HepG2 (cell line): ENCODE data around the gene IFT122. TPM values are rescaled to one million over a fixed set of nuclear protein-coding genes. Genes with fewer than 3 reads are reported as not detected.

ENCODE experiments used
- ATAC-seq: fragments of 200-7000 bp; cut with Tn5 transposase; 3 replicates; pipeline ENCODE4 v1.9.1; 2020; ENCODE audit warnings: mild to moderate bottlenecking, moderate library complexity
- BruUV-seq: library from RNA; stranded (reverse); fragments of 400-500 nt; replicated peaks from 2 replicates; lab custom pipeline; 2021; lab: Mats Ljungman, UMichigan
- CTCF ChIA-PET: fragments of 300-600 bp; formaldehyde crosslinking; extraction: SDS; loops from one replicate; lab custom pipeline; 2021; ENCODE audit warnings: low total read pairs, inconsistent platforms, low intra/inter-chr PET ratio; lab: Yijun Ruan, JAX
- POLR2A ChIA-PET: fragments of 350-600 bp; sonication (Branson Sonifier 250); formaldehyde crosslinking; loops from one replicate; lab custom pipeline; 2020; ENCODE audit warnings: antibody characterized with exemption, inconsistent platforms; lab: Yijun Ruan, JAX
- DNase-seq: peaks from one replicate; pipeline ENCODE4 v3.0.0-alpha.2; 2015; ENCODE audit warnings: low spot score
- FAIRE-seq: peaks from 3 replicates; lab custom pipeline; 2011; peaks lifted over from hg19 to GRCh38; lab: Jason Lieb, UNC
- H2AFZ ChIP-seq: one replicate; pipeline ENCODE4 v1.6.1; 2011; ENCODE audit warnings: low read length, inconsistent platforms
- H3K27ac ChIP-seq: fragments of 300-600 bp; 3 replicates; pipeline ENCODE4 v1.8.0; 2011; ENCODE audit warnings: mixed run types, mild to moderate bottlenecking, mixed read lengths, low read length, inconsistent platforms; ENCODE audit not compliant: insufficient read depth; ENCODE audit errors: extremely low read length
- H3K27me3 ChIP-seq, 2 experiments: fragments of 200-600 bp in 1 of 2; 2 replicates in 1 of 2; 3 replicates in 1 of 2; pipeline versions ENCODE4 v1.6.0 to v1.8.0; 2011; ENCODE audit warnings: low read length in 2 of 2, mild to moderate bottlenecking in 2 of 2, moderate library complexity in 2 of 2, inconsistent platforms in 1 of 2; ENCODE audit not compliant: insufficient read depth in 2 of 2, control insufficient read depth in 1 of 2
- H3K36me3 ChIP-seq, 2 experiments: fragments of 200-600 bp in 1 of 2; replicated peaks in 1 of 2; 2 replicates in 1 of 2; 3 replicates in 1 of 2; pipeline versions ENCODE4 v1.5.1 to v1.8.0; 2011; ENCODE audit warnings: low read length in 2 of 2, inconsistent platforms in 1 of 2; ENCODE audit not compliant: insufficient read depth in 2 of 2, control insufficient read depth in 1 of 2
- H3K4me1 ChIP-seq: 2 replicates; pipeline ENCODE4 v1.5.1; 2012; ENCODE audit warnings: low read length, inconsistent platforms; ENCODE audit not compliant: insufficient read depth
- H3K4me2 ChIP-seq: 2 replicates; pipeline ENCODE4 v1.6.0; 2011; ENCODE audit warnings: low read depth, low read length, inconsistent platforms
- H3K4me3 ChIP-seq, 3 experiments: fragments of 200-600 bp in 1 of 3; sonication (generic), shearing (Covaris generic) in 1 of 3; replicated peaks in 1 of 3; 2 replicates each; pipeline ENCODE4 v1.5.1; 2011 to 2016; ENCODE audit warnings: low read length in 3 of 3, inconsistent platforms in 2 of 3, low read depth in 2 of 3, mild to moderate bottlenecking in 2 of 3, control low read depth in 1 of 3, mixed read lengths in 1 of 3; ENCODE audit not compliant: insufficient read depth in 1 of 3
- H3K79me2 ChIP-seq: one replicate; pipeline ENCODE4 v1.6.1; 2011; ENCODE audit warnings: low read length, inconsistent platforms; ENCODE audit not compliant: insufficient read depth
- H3K9ac ChIP-seq: 2 replicates; pipeline ENCODE4 v1.6.0; 2011; ENCODE audit warnings: mild to moderate bottlenecking, low read depth, low read length, inconsistent platforms; ENCODE audit not compliant: insufficient read depth
- H3K9me3 ChIP-seq: 2 replicates; pipeline ENCODE4 v1.5.1; 2012; ENCODE audit warnings: mild to moderate bottlenecking, low read length
- H4K20me1 ChIP-seq: 2 replicates; pipeline ENCODE4 v1.6.0; 2011; ENCODE audit warnings: inconsistent platforms, mild to moderate bottlenecking, low read length, moderate library complexity; ENCODE audit not compliant: insufficient read depth
- ELF1 ChIP-seq: sonication (generic); formaldehyde crosslinking; IDR thresholded peaks from 2 replicates; pipeline ENCODE4 v1.4.0; 2020; ENCODE audit warnings: missing genetic modification reagents
- HNRNPL ChIP-seq: fragments of 200-400 bp; formaldehyde crosslinking; IDR thresholded peaks from 2 replicates; pipeline ENCODE4 v1.6.1; 2017; ENCODE audit warnings: mild to moderate bottlenecking, low read depth, low read length
- IRF2 ChIP-seq: IDR thresholded peaks from 2 replicates; pipeline ENCODE4 v1.6.1; 2018; ENCODE audit warnings: missing genetic modification reagents, missing compliant biosample characterization
- KLF16 ChIP-seq, 2 experiments: sonication (generic) in 1 of 2; formaldehyde crosslinking in 1 of 2; IDR thresholded peaks; 2 replicates each; pipeline versions ENCODE4 v1.6.1 to v1.8.0; 2016 to 2023; ENCODE audit warnings: missing genetic modification reagents in 2 of 2, missing compliant biosample characterization in 1 of 2
- NR3C1 ChIP-seq: sonication (generic); formaldehyde crosslinking; IDR thresholded peaks from 2 replicates; pipeline ENCODE4 v1.4.0; 2020; ENCODE audit warnings: missing genetic modification reagents
- PAX8 ChIP-seq: sonication (generic); formaldehyde crosslinking; IDR thresholded peaks from 2 replicates; pipeline ENCODE4 v1.8.0; 2022; ENCODE audit warnings: mild to moderate bottlenecking, missing genetic modification reagents, borderline replicate concordance
- RAD21 ChIP-seq: fragments of 450-650 bp; formaldehyde crosslinking; IDR thresholded peaks from 2 replicates; pipeline ENCODE4 v1.5.0; 2020; ENCODE audit warnings: mild to moderate bottlenecking
- RFXANK ChIP-seq: IDR thresholded peaks from 2 replicates; pipeline ENCODE4 v1.6.1; 2016
- ZNF225 ChIP-seq: sonication (generic); formaldehyde crosslinking; IDR thresholded peaks from 2 replicates; pipeline ENCODE4 v1.4.0; 2020; ENCODE audit warnings: mild to moderate bottlenecking, missing genetic modification reagents
- ZNF572 ChIP-seq: sonication (generic); formaldehyde crosslinking; IDR thresholded peaks from 2 replicates; pipeline ENCODE4 v1.5.1; 2020; ENCODE audit warnings: mild to moderate bottlenecking, missing genetic modification reagents
- WGBS: methylation state at CpG from one replicate; pipeline ENCODE4 v1.1.6; 2017; ENCODE audit warnings: low lambda C conversion rate; 5-methylcytosine and 5-hydroxymethylcytosine counted together
- in situ Hi-C: cut with HindIII; loops from 2 replicates; pipeline ENCODE4 v1.10.0; 2017; ENCODE audit warnings: low pct_unique_long_range_greater_than_20kb; ENCODE audit not compliant: extremely low pct_ligation_motif_present
- intact Hi-C: fragments of 100-400 bp; cut with micrococcal nuclease; formaldehyde crosslinking; loops from one replicate; pipeline ENCODE4 v1.10.0; 2022; ENCODE audit not compliant: unreplicated experiment
- polyA plus RNA-seq, 8 experiments: library from polyadenylated mRNA; depleted of rRNA in 3 of 8; stranded (reverse) in 7 of 8; unstranded in 1 of 8; fragments of >200 nt; fragmentation: Illumina TruSeq in 4 of 8; extraction: Trizol in 4 of 8; gene quantifications; 2 replicates each; pipeline versions ENCODE4 v1.2.1 to v1.2.3, GENCODE V29; 2011 to 2016; ENCODE audit warnings: low read depth in 4 of 8, missing spikeins in 1 of 8, mixed read lengths in 1 of 8; ENCODE audit not compliant: insufficient read depth in 1 of 8
- total RNA-seq, 5 experiments: library from RNA; depleted of rRNA; stranded (reverse); fragments of >200 nt; fragmentation: Illumina TruSeq; extraction: Trizol; gene quantifications; 2 replicates each; pipeline ENCODE4 v1.2.3, GENCODE V29; 2016; ENCODE audit warnings: low read depth in 1 of 5
- TF ChIP-seq, protein P1 (sequence below): sonication (generic); formaldehyde crosslinking; IDR thresholded peaks from 2 replicates; pipeline ENCODE4 v1.4.0; 2020; ENCODE audit warnings: missing genetic modification reagents
- TF ChIP-seq, protein P2 (sequence below): sonication (generic); formaldehyde crosslinking; conservative IDR thresholded peaks from 2 replicates; pipeline ENCODE4 v1.8.0; 2022; ENCODE audit warnings: mild to moderate bottlenecking, moderate library complexity, missing genetic modification reagents
- TF ChIP-seq, protein P3 (sequence below): sonication (generic); formaldehyde crosslinking; IDR thresholded peaks from 2 replicates; pipeline ENCODE4 v1.5.0; 2020; ENCODE audit warnings: missing genetic modification reagents
- TF ChIP-seq, protein P4 (sequence below): sonication (generic); formaldehyde crosslinking; IDR thresholded peaks from 2 replicates; pipeline ENCODE4 v1.5.1; 2020; ENCODE audit warnings: missing genetic modification reagents, mild to moderate bottlenecking, borderline replicate concordance

The IFT122 gene
- total and polyA plus RNA-seq, 2 of the 13 experiments (the other 11 are each of a cell fraction or from before 2014, with no cell fraction given): 10.1 to 10.3 TPM

DNA sequence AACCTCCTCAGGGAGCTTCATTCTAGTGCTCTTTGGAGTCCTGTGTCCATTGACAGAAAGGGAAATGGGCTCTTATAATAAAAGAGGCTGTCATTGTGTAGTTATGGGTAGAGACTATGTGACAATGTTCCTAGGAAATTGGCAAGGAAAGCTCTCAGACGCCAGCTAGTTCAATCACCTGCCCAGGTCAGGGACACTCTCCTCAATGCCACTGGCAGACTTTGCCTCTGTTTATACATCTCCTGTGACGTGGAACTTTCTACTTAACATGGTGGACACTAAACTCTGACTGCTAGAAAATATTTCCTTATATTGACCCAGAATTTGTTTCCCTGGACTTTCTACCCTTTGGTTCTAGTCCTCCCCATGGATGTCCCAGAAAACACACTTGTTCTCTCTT is 14.4 kb upstream of the IFT122 start:
- Histone ChIP-seq H4K20me1 (no peaks in the 10 kb centered on the region), H3K79me2 (no peaks in the 10 kb centered on the region), H3K9ac (no peak overlapping the region; the same call in 1 of the 2 replicates), H3K4me3 (no peak overlapping the region), H3K9me3 (no peaks in the 10 kb centered on the region), H3K27me3 (peaks cover 0 to 4% of the 10 kb centered on the region in 2 experiments; a peak in 2 of 5 replicates), H3K36me3 (no peaks in the 10 kb centered on the region), H2AFZ (no peak overlapping the region), H3K27ac (no peak overlapping the region), H3K4me2 (peak overlapping the region; percentile 70), H3K4me1 (peaks cover 70% of the 10 kb centered on the region)
- CTCF ChIA-PET: no interaction called here
- WGBS: 0% methylated on average over 2 of the region's 2 CpGs
- intact Hi-C loops (loop anchor here (5.0 kb wide), 1 partner anchor 143 kb away; no protein-coding TSS in a partner anchor), in situ Hi-C loops (no loop called here)
- BruUV-seq: no TSS peak
- TF ChIP-seq PAX8 (CRISPR knock-in tag) (no peak), RAD21 (CRISPR knock-in tag) (no peak), KLF16 (CRISPR knock-in tag; IDR thresholded peaks at IDR 0.05) (no peak), NR3C1 (CRISPR knock-in tag) (no peak), ELF1 (CRISPR knock-in tag) (no peak), RFXANK (CRISPR knock-in tag) (no peak), HNRNPL (no peak), IRF2 (CRISPR knock-in tag) (no peak), ZNF225 (CRISPR knock-in tag) (no peak), ZNF572 (CRISPR knock-in tag) (no peak)
- TF ChIP-seq, protein P1, sequence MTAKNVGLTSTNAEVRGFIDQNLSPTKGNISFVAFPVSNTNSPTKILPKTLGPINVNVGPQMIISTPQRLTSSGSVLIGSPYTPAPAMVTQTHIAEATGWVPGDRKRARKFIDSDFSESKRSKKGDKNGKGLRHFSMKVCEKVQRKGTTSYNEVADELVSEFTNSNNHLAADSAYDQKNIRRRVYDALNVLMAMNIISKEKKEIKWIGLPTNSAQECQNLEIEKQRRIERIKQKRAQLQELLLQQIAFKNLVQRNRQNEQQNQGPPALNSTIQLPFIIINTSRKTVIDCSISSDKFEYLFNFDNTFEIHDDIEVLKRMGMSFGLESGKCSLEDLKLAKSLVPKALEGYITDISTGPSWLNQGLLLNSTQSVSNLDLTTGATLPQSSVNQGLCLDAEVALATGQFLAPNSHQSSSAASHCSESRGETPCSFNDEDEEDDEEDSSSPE: no peak
- TF ChIP-seq, protein P2, sequence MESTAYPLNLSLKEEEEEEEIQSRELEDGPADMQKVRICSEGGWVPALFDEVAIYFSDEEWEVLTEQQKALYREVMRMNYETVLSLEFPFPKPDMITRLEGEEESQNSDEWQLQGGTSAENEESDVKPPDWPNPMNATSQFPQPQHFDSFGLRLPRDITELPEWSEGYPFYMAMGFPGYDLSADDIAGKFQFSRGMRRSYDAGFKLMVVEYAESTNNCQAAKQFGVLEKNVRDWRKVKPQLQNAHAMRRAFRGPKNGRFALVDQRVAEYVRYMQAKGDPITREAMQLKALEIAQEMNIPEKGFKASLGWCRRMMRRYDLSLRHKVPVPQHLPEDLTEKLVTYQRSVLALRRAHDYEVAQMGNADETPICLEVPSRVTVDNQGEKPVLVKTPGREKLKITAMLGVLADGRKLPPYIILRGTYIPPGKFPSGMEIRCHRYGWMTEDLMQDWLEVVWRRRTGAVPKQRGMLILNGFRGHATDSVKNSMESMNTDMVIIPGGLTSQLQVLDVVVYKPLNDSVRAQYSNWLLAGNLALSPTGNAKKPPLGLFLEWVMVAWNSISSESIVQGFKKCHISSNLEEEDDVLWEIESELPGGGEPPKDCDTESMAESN (CRISPR knock-in tag): no peak
- TF ChIP-seq, protein P3, sequence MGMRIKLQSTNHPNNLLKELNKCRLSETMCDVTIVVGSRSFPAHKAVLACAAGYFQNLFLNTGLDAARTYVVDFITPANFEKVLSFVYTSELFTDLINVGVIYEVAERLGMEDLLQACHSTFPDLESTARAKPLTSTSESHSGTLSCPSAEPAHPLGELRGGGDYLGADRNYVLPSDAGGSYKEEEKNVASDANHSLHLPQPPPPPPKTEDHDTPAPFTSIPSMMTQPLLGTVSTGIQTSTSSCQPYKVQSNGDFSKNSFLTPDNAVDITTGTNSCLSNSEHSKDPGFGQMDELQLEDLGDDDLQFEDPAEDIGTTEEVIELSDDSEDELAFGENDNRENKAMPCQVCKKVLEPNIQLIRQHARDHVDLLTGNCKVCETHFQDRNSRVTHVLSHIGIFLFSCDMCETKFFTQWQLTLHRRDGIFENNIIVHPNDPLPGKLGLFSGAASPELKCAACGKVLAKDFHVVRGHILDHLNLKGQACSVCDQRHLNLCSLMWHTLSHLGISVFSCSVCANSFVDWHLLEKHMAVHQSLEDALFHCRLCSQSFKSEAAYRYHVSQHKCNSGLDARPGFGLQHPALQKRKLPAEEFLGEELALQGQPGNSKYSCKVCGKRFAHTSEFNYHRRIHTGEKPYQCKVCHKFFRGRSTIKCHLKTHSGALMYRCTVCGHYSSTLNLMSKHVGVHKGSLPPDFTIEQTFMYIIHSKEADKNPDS: no peak
- TF ChIP-seq, protein P4, sequence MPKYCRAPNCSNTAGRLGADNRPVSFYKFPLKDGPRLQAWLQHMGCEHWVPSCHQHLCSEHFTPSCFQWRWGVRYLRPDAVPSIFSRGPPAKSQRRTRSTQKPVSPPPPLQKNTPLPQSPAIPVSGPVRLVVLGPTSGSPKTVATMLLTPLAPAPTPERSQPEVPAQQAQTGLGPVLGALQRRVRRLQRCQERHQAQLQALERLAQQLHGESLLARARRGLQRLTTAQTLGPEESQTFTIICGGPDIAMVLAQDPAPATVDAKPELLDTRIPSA: no peak
- FAIRE-seq: no peak
- ATAC-seq: no peak
- POLR2A ChIA-PET: interaction anchor here (0.9 to 1.3 kb wide), 4 partner anchors 13 to 42 kb away, joined by 3 to 5 read pairs (median 4); partner anchors contain the start of genes IFT122 and MBD4
- no peak for DNase-seq
